CD14-positive monocyte (primary cell): Measurements from ENCODE around the gene XDH. TPM values are rescaled to one million over a fixed set of nuclear protein-coding genes. Genes with fewer than 3 reads are reported as not detected.

Source experiments
- DNase-seq, 3 donors: peaks; one replicate each; pipeline ENCODE4 v3.0.0-alpha.2; 2011 to 2022
- H2AFZ ChIP-seq: 2 replicates; pipeline ENCODE4 v1.6.0; 2012; ENCODE audit warnings: mild to moderate bottlenecking, low read depth, low read length, inconsistent platforms; ENCODE audit not compliant: insufficient read depth, poor library complexity, severe bottlenecking
- H3K27ac ChIP-seq, 2 donors: 1 replicate in 1 of 2; 2 replicates in 1 of 2; pipeline ENCODE4 v1.5.1; 2012 to 2013; ENCODE audit warnings: low read length in 2 of 2, control low read depth in 1 of 2, inconsistent platforms in 1 of 2, low read depth in 1 of 2, mild to moderate bottlenecking in 1 of 2
- H3K27me3 ChIP-seq, 2 donors: one replicate each; pipeline versions ENCODE4 v1.6.0 to v1.6.1; 2011 to 2013; ENCODE audit warnings: low read length in 2 of 2; ENCODE audit not compliant: control insufficient read depth in 2 of 2, insufficient read depth in 2 of 2
- H3K36me3 ChIP-seq, 2 donors: replicated peaks in 1 of 2; 1 replicate in 1 of 2; 2 replicates in 1 of 2; pipeline versions ENCODE4 v1.5.1 to v1.6.1; 2012 to 2013; ENCODE audit warnings: low read length in 2 of 2, control low read depth in 1 of 2, inconsistent platforms in 1 of 2, mild to moderate bottlenecking in 1 of 2; ENCODE audit not compliant: insufficient read depth in 2 of 2, control insufficient read depth in 1 of 2
- H3K4me1 ChIP-seq, 2 donors: 1 replicate in 1 of 2; 2 replicates in 1 of 2; pipeline versions ENCODE4 v1.5.1 to v1.6.1; 2012 to 2013; ENCODE audit warnings: low read length in 2 of 2, control low read depth in 1 of 2, inconsistent platforms in 1 of 2, mild to moderate bottlenecking in 1 of 2, moderate library complexity in 1 of 2; ENCODE audit not compliant: insufficient read depth in 2 of 2, control insufficient read depth in 1 of 2
- H3K4me2 ChIP-seq: replicated peaks from 2 replicates; pipeline ENCODE3; 2012; ENCODE audit warnings: low read length, moderate library complexity, mild to moderate bottlenecking; ENCODE audit not compliant: poor library complexity, severe bottlenecking; ENCODE audit errors: extremely low read depth
- H3K4me3 ChIP-seq, 3 experiments: fragments of 200-600 bp in 1 of 3; sonication (generic) in 1 of 3; replicated peaks in 1 of 3; 1 replicate in 2 of 3; 2 replicates in 1 of 3; pipeline ENCODE4 v1.5.1; 2011 to 2013; ENCODE audit warnings: low read length in 3 of 3, mild to moderate bottlenecking in 3 of 3, control low read depth in 2 of 3, low read depth in 2 of 3, inconsistent platforms in 1 of 3, moderate library complexity in 1 of 3
- H3K79me2 ChIP-seq: 2 replicates; pipeline ENCODE4 v1.6.0; 2012; ENCODE audit warnings: mild to moderate bottlenecking, control low read depth, inconsistent platforms, low read length, moderate library complexity; ENCODE audit not compliant: insufficient read depth
- H3K9ac ChIP-seq: 2 replicates; pipeline ENCODE4 v1.6.0; 2017; ENCODE audit warnings: low read length, mild to moderate bottlenecking; ENCODE audit not compliant: insufficient read depth, poor library complexity, severe bottlenecking
- H3K9me3 ChIP-seq, 2 donors: replicated peaks in 1 of 2; 1 replicate in 1 of 2; 2 replicates in 1 of 2; pipeline versions ENCODE4 v1.5.1 to v1.6.1; 2012 to 2013; ENCODE audit warnings: low read length in 2 of 2, control low read depth in 1 of 2; ENCODE audit not compliant: control insufficient read depth in 1 of 2, insufficient read depth in 1 of 2
- H4K20me1 ChIP-seq: 2 replicates; pipeline ENCODE4 v1.6.0; 2012; ENCODE audit warnings: mild to moderate bottlenecking, low read length, control low read depth, moderate library complexity; ENCODE audit not compliant: insufficient read depth
- H3K27ac Mint-ChIP-seq, 7 donors: one replicate each; pipeline ENCODE4 v1.8.0; 2020; ENCODE audit warnings: mild to moderate bottlenecking in 7 of 7, mixed read lengths in 7 of 7, moderate library complexity in 6 of 7, inconsistent platforms in 2 of 7
- H3K27me3 Mint-ChIP-seq, 3 donors: one replicate each; pipeline ENCODE4 v1.8.0; 2021 to 2022; ENCODE audit warnings: low read depth in 3 of 3, mild to moderate bottlenecking in 3 of 3, mixed read lengths in 3 of 3, moderate library complexity in 3 of 3, inconsistent platforms in 1 of 3
- H3K36me3 Mint-ChIP-seq, 2 donors: one replicate each; pipeline ENCODE4 v1.8.0; 2020; ENCODE audit warnings: mixed read lengths in 2 of 2, inconsistent platforms in 1 of 2, mild to moderate bottlenecking in 1 of 2
- H3K4me1 Mint-ChIP-seq: one replicate; pipeline ENCODE4 v1.8.0; 2020; ENCODE audit warnings: mild to moderate bottlenecking, mixed read lengths
- H3K4me3 Mint-ChIP-seq, 2 donors: one replicate each; pipeline ENCODE4 v1.8.0; 2020; ENCODE audit warnings: mild to moderate bottlenecking in 2 of 2, mixed read lengths in 2 of 2, moderate library complexity in 1 of 2
- H3K9me3 Mint-ChIP-seq, 7 donors: one replicate each; pipeline ENCODE4 v1.8.0; 2020 to 2022; ENCODE audit warnings: mixed read lengths in 7 of 7, mild to moderate bottlenecking in 6 of 7, moderate library complexity in 6 of 7, inconsistent platforms in 2 of 7
- CTCF ChIP-seq: fragments of 200-600 bp; IDR thresholded peaks from one replicate; pipeline ENCODE4 v1.8.0; 2022; ENCODE audit warnings: antibody characterized with exemption, mild to moderate bottlenecking
- WGBS: methylation state at CpG from one replicate; pipeline ENCODE4 v1.1.5; 2013; ENCODE audit warnings: missing lambda C conversion rate; ENCODE audit not compliant: insufficient coverage; 5-methylcytosine and 5-hydroxymethylcytosine counted together
- intact Hi-C, 2 donors: fragments of 100-400 bp; cut with micrococcal nuclease; formaldehyde crosslinking; loops; one replicate each; pipeline versions ENCODE4 v1.15.0 to v1.15.1; 2023
- polyA plus RNA-seq, 3 donors: library from polyadenylated mRNA; depleted of rRNA in 1 of 3; unstranded in 2 of 3; stranded (reverse) in 1 of 3; fragments of 300-500 nt in 2 of 3; fragments of >200 nt in 1 of 3; fragmentation: Illumina TruSeq in 2 of 3; gene quantifications; 1 replicate in 2 of 3; 2 replicates in 1 of 3; pipeline ENCODE4 v1.2.3, GENCODE V29; 2012 to 2021

Gene XDH
- polyA plus RNA-seq, 3 donors, result not detected

DNA sequence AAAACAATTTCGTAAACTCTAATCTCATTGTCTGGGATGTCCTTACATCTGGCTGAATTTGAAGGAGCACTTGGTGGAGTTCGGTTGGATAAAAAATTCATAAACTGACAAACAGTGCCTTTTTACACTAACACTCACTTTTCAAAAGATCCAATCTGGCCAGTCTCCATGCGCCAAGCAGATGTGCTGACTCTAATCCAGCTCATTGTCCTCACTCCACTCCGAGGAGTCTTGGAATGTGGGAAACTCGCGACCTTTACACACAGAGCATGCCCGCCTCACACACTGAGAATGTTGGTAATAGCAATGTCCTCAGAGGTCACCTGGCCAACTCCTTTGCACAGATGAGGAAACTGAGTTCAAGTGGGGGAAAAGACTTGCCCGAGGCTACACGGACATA is 66.8 kb downstream of the XDH start:
- Mint-ChIP-seq H3K27me3 (peaks cover 0 to 4% (median 3%) of the 10 kb centered on the region in 3 donors), H3K4me1 (no peaks in the 10 kb centered on the region), H3K36me3 (no peaks in the 10 kb centered on the region), H3K27ac (no peak overlapping the region), H3K9me3 (peaks cover 0 to 6% (median 0%) of the 10 kb centered on the region in 7 donors), H3K4me3 (no peak overlapping the region)
- 96% methylated on average over 3 of the region's 9 CpGs for WGBS
- TF ChIP-seq CTCF, result no peak
- Histone ChIP-seq H3K9ac (no peak overlapping the region), H4K20me1 (no peaks in the 10 kb centered on the region), H3K9me3 (no peaks in the 10 kb centered on the region), H3K27ac (no peak overlapping the region), H3K4me3 (no peak overlapping the region), H3K79me2 (no peaks in the 10 kb centered on the region), H3K36me3 (no peaks in the 10 kb centered on the region), H2AFZ (no peak overlapping the region), H3K27me3 (no peaks in the 10 kb centered on the region), H3K4me2 (no peak overlapping the region), H3K4me1 (no peaks in the 10 kb centered on the region)
- no peak for DNase-seq
- intact Hi-C loops, result no loop called here

- no peaks in the 10 kb centered on the region for H3K9me3 ChIP-seq
- H3K79me2 ChIP-seq, result no peaks in the 10 kb centered on the region
- H3K27me3 ChIP-seq, result no peaks in the 10 kb centered on the region
- intact Hi-C loops, result no loop called here
- H2AFZ ChIP-seq, result no peak overlapping the region
- H3K4me1 Mint-ChIP-seq, result no peaks in the 10 kb centered on the region
- no peaks in the 10 kb centered on the region for H4K20me1 ChIP-seq
- H3K4me2 ChIP-seq, result no peak overlapping the region
- H3K4me1 ChIP-seq, result no peaks in the 10 kb centered on the region
- no peaks in the 10 kb centered on the region for H3K36me3 Mint-ChIP-seq
- no peak overlapping the region for H3K27ac ChIP-seq
- TF ChIP-seq CTCF, result no peak
- no peak overlapping the region for H3K4me3 Mint-ChIP-seq
- H3K9me3 Mint-ChIP-seq, result peaks cover 0 to 6% (median 0%) of the 10 kb centered on the region in 7 donors
- H3K27ac Mint-ChIP-seq, result no peak overlapping the region
- no peak overlapping the region for H3K9ac ChIP-seq
- no peak for DNase-seq
- no peaks in the 10 kb centered on the region for H3K36me3 ChIP-seq
- 82% methylated on average over 2 of the region's 6 CpGs for WGBS
- H3K27me3 Mint-ChIP-seq, result peaks cover 0 to 4% (median 3%) of the 10 kb centered on the region in 3 donors
- no peak overlapping the region for H3K4me3 ChIP-seq
Measured at GRCh38 chr2:31347319-31347718, 67.2 kb downstream of the XDH start.
